Measurements from ENCODE around the gene CAMK1D.

DNA sequence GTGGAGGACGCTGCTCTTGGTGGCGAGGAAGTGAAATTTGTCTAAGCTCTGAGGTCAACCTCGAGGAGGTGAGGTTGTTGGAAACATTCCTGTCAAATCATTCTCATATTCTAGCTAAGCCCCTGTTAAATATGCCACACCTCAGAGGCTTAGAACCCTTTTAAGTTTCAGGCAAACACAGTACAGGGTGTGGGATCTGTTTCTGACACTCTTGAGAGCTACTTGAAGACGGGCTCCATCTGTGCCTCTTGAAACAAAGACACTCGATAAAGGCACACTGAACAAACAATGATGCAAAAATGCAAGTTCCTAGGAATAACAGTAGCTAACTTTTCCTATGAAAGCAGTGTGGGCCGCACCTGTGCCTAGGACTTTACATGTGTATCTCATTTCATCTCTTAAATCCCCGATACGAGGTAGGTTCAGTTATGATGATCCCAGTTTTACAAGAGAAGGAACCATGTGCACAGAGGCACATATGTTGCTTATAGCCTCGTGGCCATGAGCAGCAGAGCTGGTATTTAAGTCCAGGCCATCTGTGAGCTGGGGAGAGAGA is 352.9 kb downstream of the CAMK1D start:
- TF ChIP-seq CTCF (IDR thresholded peaks at IDR 0.05 in 2 of 3, conservative IDR thresholded peaks at IDR 0.05 in 1 of 3; ENCODE audit: control insufficient read depth in 2 of 3, extremely low read depth in 1 of 3, insufficient read depth in 1 of 3, low read depth in 3 of 3, low read length in 3 of 3) (no peak), POLR2A (IDR thresholded peaks at IDR 0.05; ENCODE audit: low read depth, low read length) (no peak), SMAD5 (IDR thresholded peaks at IDR 0.05; ENCODE audit: low read depth) (no peak), EP300 (IDR thresholded peaks at IDR 0.05; ENCODE audit: borderline replicate concordance in 1 of 2, control insufficient read depth in 1 of 2, low read depth in 2 of 2, low read length in 2 of 2) (no peak), SPI1 (IDR thresholded peaks at IDR 0.05; ENCODE audit: borderline replicate concordance, insufficient read depth, low read depth, low read length) (no peak), HCFC1 (IDR thresholded peaks at IDR 0.05; ENCODE audit: low read length) (no peak), CEBPB (IDR thresholded peaks at IDR 0.05; ENCODE audit: borderline replicate concordance in 1 of 2, low read depth in 2 of 2, low read length in 2 of 2) (no peak), RAD21 (IDR thresholded peaks at IDR 0.05; ENCODE audit: insufficient read depth, low read depth, low read length) (no peak), ATF3 (IDR thresholded peaks at IDR 0.05; ENCODE audit: borderline replicate concordance, extremely low read depth, low read depth, low read length) (no peak), SMC3 (IDR thresholded peaks at IDR 0.05; ENCODE audit: borderline replicate concordance, low read length) (no peak), IKZF1 (conservative IDR thresholded peaks at IDR 0.05) (no peak), TCF3 (IDR thresholded peaks at IDR 0.05; ENCODE audit: borderline replicate concordance, insufficient read depth, low read depth, low read length) (no peak), HDAC2 (IDR thresholded peaks at IDR 0.05) (no peak), ZBTB33 (IDR thresholded peaks at IDR 0.05) (no peak)

Data from GM12878 (cell line).